Liver (tissue), 9 donors: Measurements from ENCODE around the gene DUSP7. TPM values are rescaled to one million over a fixed set of nuclear protein-coding genes. Genes with fewer than 3 reads are reported as not detected.

Experiments
- DNase-seq: peaks from one replicate; pipeline ENCODE4 v3.0.0-alpha.2; 2017; ENCODE audit warnings: low spot score
- H3K27ac ChIP-seq, 2 donors: one replicate each; pipeline ENCODE4 v1.7.0; 2013; ENCODE audit warnings: inconsistent platforms in 2 of 2, low read length in 2 of 2, control low read depth in 1 of 2, low read depth in 1 of 2, mild to moderate bottlenecking in 1 of 2
- H3K27me3 ChIP-seq, 4 donors: one replicate each; pipeline versions ENCODE4 v1.6.1 to v1.7.0; 2013; ENCODE audit warnings: low read length in 3 of 4, inconsistent platforms in 1 of 4, mild to moderate bottlenecking in 1 of 4, moderate library complexity in 1 of 4; ENCODE audit not compliant: control insufficient read depth in 4 of 4, insufficient read depth in 4 of 4
- H3K36me3 ChIP-seq, 4 donors: one replicate each; pipeline versions ENCODE4 v1.6.1 to v1.7.0; 2013; ENCODE audit warnings: low read length in 3 of 4, mild to moderate bottlenecking in 3 of 4, low read depth in 1 of 4, moderate library complexity in 1 of 4; ENCODE audit not compliant: control insufficient read depth in 4 of 4, insufficient read depth in 3 of 4
- H3K4me1 ChIP-seq, 4 donors: one replicate each; pipeline versions ENCODE4 v1.6.1 to v1.7.0; 2013; ENCODE audit warnings: low read length in 3 of 4, mild to moderate bottlenecking in 3 of 4, moderate library complexity in 1 of 4; ENCODE audit not compliant: control insufficient read depth in 4 of 4, insufficient read depth in 4 of 4
- H3K4me3 ChIP-seq, 3 donors: one replicate each; pipeline versions ENCODE4 v1.6.1 to v1.7.0; 2013; ENCODE audit warnings: low read length in 3 of 3, control low read depth in 1 of 3, low read depth in 1 of 3, mild to moderate bottlenecking in 1 of 3
- H3K9ac ChIP-seq, 2 donors: one replicate each; pipeline ENCODE4 v1.7.0; 2013; ENCODE audit warnings: low read length in 2 of 2, mild to moderate bottlenecking in 2 of 2, moderate library complexity in 2 of 2, control low read depth in 1 of 2, low read depth in 1 of 2
- H3K9me3 ChIP-seq, 4 donors: one replicate each; pipeline versions ENCODE4 v1.6.1 to v1.7.0; 2013; ENCODE audit warnings: low read length in 3 of 4; ENCODE audit not compliant: control insufficient read depth in 4 of 4
- EGR1 ChIP-seq, 2 donors: IDR thresholded peaks; 2 replicates each; pipeline ENCODE4 v1.6.1; 2016 to 2018; ENCODE audit warnings: antibody characterized with exemption in 2 of 2, low read depth in 2 of 2
- FOXA1 ChIP-seq: IDR thresholded peaks from 2 replicates; pipeline ENCODE4 v1.6.1; 2016; ENCODE audit warnings: antibody characterized with exemption
- FOXA2 ChIP-seq: IDR thresholded peaks from 2 replicates; pipeline ENCODE4 v1.6.1; 2016; ENCODE audit warnings: antibody characterized with exemption
- GABPA ChIP-seq, 2 donors: IDR thresholded peaks in 1 of 2; conservative IDR thresholded peaks in 1 of 2; 2 replicates each; pipeline ENCODE4 v1.6.1; 2016; ENCODE audit warnings: antibody characterized with exemption in 2 of 2, mild to moderate bottlenecking in 1 of 2, moderate library complexity in 1 of 2
- HNF4A ChIP-seq, 2 donors: conservative IDR thresholded peaks; 2 replicates each; pipeline ENCODE4 v1.6.1; 2016; ENCODE audit warnings: antibody characterized with exemption in 2 of 2, mild to moderate bottlenecking in 2 of 2
- NR2F2 ChIP-seq: IDR thresholded peaks from 2 replicates; pipeline ENCODE4 v1.6.1; 2016; ENCODE audit warnings: antibody characterized with exemption
- RAD21 ChIP-seq, 2 donors: IDR thresholded peaks; 2 replicates each; pipeline ENCODE4 v1.6.1; 2016; ENCODE audit warnings: antibody characterized with exemption in 2 of 2, mild to moderate bottlenecking in 2 of 2
- RXRA ChIP-seq, 2 donors: IDR thresholded peaks; 2 replicates each; pipeline ENCODE4 v1.6.1; 2017 to 2018; ENCODE audit warnings: antibody characterized with exemption in 2 of 2, mild to moderate bottlenecking in 1 of 2
- TAF1 ChIP-seq: conservative IDR thresholded peaks from 2 replicates; pipeline ENCODE4 v1.6.1; 2016; ENCODE audit warnings: antibody characterized with exemption, mild to moderate bottlenecking
- WGBS: extraction: QIAGEN DNeasy Blood & Tissue Kit; methylation state at CpG from one replicate; pipeline ENCODE4 v1.1.7; 2013; 5-methylcytosine and 5-hydroxymethylcytosine counted together
- polyA plus RNA-seq, 2 donors: library from polyadenylated mRNA; stranded (reverse) in 1 of 2; unstranded in 1 of 2; fragments of 200-250 nt in 1 of 2; fragments of >200 nt in 1 of 2; fragmentation: Nextera tagmentation in 1 of 2; extraction: Ambion mirVana in 1 of 2; gene quantifications; one replicate each; pipeline versions ENCODE4 v1.2.1 to v1.2.3, GENCODE V29; 2013 to 2015
- total RNA-seq, 2 donors: library from RNA; depleted of rRNA; stranded (reverse); fragments of >200 nt; gene quantifications; one replicate each; pipeline ENCODE4 v1.2.3, GENCODE V29; 2014
- TF ChIP-seq, protein P1 (sequence below): fragments of 150-350 bp; IDR thresholded peaks from 2 replicates; pipeline ENCODE4 v1.5.1; 2017; ENCODE audit warnings: improper control_type of control experiment, low read depth, low read length; ENCODE audit not compliant: missing input control
- TF ChIP-seq, protein P2 (sequence below): IDR thresholded peaks from 2 replicates; pipeline ENCODE4 v1.6.1; 2016; ENCODE audit warnings: antibody characterized with exemption, mild to moderate bottlenecking
- TF ChIP-seq, protein P3 (sequence below): IDR thresholded peaks from 2 replicates; pipeline ENCODE4 v1.6.1; 2016; ENCODE audit warnings: antibody characterized with exemption
- TF ChIP-seq, protein P4 (sequence below): IDR thresholded peaks from 2 replicates; pipeline ENCODE4 v1.6.1; 2016; ENCODE audit warnings: antibody characterized with exemption
- donor health status: healthy.
- donor health status: healthy.
- donor health status: healthy.
- donor health status: healthy.
- donor health status: healthy.

DUSP7 gene
- total and polyA plus RNA-seq, 4 donors, result 1.5 to 5.0 (median 3.7) TPM

DNA sequence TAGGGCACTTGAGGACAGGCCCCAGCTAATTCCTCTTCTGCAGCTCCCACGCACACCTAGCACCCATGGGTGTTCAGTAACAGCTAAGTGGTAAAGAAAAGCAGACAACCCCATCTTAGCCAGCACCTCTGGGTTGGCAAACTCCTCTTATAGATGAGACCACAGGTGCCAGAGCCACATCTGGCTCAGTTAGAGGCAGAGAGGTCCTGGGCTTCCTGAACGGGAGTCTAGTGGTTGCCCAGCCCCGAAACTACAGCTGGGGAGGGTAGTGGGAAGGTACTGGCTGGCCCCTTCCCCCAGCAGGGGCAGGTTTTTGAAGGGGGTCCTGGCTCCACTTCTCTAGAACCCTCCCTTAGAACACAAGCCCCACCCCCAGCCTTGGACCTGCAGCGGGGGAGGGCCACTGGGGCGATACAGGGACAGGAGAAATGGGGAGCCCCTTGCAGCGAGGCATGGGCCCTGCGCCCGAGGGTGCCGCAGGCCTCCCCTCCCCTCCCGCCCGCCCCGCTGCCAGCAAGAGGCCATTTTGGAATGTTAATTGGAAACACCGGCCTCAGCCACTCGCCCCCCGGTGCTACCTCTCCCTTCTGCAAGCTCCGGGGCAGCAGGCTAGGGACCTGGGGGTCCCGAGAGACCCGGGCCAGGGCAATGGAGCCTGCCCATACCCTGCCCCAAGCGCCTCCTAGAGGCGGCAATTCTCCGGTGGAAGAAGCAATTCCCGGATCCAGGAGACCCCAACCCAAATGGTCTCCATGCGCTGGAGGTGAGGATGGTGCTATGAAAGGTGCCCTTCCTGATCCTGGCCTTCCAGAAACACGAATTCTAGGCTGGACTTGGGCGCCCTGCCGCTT, 1.5 kb downstream of the DUSP7 start (continued):
- TF ChIP-seq NR2F2 (no peak), EGR1 (IDR thresholded peaks at IDR 0.05; ENCODE audit: low read depth in 2 of 2) (no peak), RAD21 (IDR thresholded peaks at IDR 0.05) (no peak)

DNA sequence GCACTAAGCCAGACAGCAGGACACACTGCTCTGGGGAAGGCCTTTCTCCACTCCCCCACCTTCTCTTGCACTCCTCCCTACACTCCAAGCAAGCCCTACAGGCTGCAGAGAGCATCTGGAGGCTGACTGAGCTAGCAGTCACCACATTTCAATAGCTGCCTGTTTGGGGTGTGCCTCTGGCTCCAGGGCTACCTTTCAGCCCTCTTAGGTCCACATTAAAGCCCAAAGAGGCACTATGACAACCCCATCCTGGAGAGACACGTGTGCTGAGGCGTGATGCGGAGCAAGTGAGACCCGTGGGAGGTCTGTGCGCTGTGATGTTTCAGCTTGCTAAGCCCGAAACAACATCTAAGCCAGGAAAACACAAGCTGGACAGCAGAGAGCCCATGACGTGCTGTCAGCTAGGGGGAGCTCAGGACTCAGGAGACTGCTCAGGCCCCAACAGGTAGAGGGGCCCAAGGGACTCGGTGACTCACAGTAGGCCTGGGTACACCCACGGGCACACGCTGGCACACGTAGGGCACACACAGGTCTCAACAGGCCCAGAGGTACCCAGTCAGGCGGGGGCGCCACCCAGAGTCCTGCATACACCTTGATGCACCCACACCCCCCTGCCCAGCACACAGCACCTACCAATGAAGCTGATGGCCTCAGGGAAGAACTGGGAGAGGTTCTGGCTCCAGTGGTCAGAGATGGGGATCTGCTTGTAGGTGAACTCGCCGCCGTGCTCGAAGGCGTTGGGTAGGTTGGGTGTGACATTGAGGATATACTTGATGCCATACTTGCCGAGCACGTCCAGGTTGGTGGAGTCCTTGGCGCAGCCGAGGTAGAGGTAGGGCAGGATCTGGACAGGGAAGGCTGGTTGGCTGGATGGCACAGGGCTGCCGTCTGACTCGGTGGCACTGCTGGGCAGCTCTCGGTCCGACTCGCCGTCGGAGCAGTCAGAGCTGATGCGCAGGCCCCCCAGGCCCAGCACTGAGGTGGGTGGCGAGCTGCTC, 2.8 kb downstream of the DUSP7 start:
- no peak overlapping the region for H3K4me3 ChIP-seq
- H3K27me3 ChIP-seq, result no peaks in the 10 kb centered on the region
- no peak overlapping the region for H3K9ac ChIP-seq
- H3K9me3 ChIP-seq, result no peaks in the 10 kb centered on the region
- peak overlapping the region; percentile 65 to 78 for H3K27ac ChIP-seq
- H3K36me3 ChIP-seq, result peaks cover 5 to 18% (median 10%) of the 10 kb centered on the region in 4 donors
- peak; percentile 9 to 41 for TF ChIP-seq RAD21 (IDR thresholded peaks at IDR 0.05)
- TF ChIP-seq, protein P1, sequence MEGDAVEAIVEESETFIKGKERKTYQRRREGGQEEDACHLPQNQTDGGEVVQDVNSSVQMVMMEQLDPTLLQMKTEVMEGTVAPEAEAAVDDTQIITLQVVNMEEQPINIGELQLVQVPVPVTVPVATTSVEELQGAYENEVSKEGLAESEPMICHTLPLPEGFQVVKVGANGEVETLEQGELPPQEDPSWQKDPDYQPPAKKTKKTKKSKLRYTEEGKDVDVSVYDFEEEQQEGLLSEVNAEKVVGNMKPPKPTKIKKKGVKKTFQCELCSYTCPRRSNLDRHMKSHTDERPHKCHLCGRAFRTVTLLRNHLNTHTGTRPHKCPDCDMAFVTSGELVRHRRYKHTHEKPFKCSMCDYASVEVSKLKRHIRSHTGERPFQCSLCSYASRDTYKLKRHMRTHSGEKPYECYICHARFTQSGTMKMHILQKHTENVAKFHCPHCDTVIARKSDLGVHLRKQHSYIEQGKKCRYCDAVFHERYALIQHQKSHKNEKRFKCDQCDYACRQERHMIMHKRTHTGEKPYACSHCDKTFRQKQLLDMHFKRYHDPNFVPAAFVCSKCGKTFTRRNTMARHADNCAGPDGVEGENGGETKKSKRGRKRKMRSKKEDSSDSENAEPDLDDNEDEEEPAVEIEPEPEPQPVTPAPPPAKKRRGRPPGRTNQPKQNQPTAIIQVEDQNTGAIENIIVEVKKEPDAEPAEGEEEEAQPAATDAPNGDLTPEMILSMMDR, result peak; percentile 11
- TF ChIP-seq, protein P2, sequence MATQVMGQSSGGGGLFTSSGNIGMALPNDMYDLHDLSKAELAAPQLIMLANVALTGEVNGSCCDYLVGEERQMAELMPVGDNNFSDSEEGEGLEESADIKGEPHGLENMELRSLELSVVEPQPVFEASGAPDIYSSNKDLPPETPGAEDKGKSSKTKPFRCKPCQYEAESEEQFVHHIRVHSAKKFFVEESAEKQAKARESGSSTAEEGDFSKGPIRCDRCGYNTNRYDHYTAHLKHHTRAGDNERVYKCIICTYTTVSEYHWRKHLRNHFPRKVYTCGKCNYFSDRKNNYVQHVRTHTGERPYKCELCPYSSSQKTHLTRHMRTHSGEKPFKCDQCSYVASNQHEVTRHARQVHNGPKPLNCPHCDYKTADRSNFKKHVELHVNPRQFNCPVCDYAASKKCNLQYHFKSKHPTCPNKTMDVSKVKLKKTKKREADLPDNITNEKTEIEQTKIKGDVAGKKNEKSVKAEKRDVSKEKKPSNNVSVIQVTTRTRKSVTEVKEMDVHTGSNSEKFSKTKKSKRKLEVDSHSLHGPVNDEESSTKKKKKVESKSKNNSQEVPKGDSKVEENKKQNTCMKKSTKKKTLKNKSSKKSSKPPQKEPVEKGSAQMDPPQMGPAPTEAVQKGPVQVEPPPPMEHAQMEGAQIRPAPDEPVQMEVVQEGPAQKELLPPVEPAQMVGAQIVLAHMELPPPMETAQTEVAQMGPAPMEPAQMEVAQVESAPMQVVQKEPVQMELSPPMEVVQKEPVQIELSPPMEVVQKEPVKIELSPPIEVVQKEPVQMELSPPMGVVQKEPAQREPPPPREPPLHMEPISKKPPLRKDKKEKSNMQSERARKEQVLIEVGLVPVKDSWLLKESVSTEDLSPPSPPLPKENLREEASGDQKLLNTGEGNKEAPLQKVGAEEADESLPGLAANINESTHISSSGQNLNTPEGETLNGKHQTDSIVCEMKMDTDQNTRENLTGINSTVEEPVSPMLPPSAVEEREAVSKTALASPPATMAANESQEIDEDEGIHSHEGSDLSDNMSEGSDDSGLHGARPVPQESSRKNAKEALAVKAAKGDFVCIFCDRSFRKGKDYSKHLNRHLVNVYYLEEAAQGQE, result peak; percentile 90
- no peak for TF ChIP-seq NR2F2
- TF ChIP-seq, protein P3, sequence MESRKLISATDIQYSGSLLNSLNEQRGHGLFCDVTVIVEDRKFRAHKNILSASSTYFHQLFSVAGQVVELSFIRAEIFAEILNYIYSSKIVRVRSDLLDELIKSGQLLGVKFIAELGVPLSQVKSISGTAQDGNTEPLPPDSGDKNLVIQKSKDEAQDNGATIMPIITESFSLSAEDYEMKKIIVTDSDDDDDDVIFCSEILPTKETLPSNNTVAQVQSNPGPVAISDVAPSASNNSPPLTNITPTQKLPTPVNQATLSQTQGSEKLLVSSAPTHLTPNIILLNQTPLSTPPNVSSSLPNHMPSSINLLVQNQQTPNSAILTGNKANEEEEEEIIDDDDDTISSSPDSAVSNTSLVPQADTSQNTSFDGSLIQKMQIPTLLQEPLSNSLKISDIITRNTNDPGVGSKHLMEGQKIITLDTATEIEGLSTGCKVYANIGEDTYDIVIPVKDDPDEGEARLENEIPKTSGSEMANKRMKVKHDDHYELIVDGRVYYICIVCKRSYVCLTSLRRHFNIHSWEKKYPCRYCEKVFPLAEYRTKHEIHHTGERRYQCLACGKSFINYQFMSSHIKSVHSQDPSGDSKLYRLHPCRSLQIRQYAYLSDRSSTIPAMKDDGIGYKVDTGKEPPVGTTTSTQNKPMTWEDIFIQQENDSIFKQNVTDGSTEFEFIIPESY, result no peak
- no peak for DNase-seq
- WGBS, result 84% methylated on average over 31 of the region's 31 CpGs
- peaks cover 7 to 49% (median 36%) of the 10 kb centered on the region in 4 donors for H3K4me1 ChIP-seq

DNA sequence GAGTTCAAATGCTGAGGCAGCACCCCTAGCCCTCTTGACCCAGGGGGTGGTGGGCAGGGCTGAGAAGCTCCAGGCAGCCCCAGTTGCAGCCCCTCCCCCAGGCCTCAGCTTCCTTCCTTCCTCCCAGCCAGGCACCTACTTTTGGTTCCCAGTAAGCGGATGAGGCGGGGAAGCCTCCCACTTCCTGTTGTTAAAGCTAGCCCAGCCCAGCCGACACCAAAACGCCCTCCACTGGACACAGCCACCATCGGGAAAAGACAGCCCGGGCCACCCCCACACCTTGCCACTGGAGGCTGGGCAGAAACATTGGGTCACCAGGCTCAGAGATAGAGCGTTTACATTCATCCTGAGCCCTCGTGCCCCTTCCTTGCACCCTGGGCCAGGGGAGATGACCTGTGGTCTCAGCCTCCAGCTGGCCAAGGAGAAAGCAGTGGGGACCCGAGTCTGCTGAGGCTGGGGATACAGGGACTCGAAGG, 3.5 kb downstream of the DUSP7 start:
- no peak overlapping the region for H3K4me3 ChIP-seq
- H3K4me1 ChIP-seq, result peaks cover 7 to 49% (median 35%) of the 10 kb centered on the region in 4 donors
- peaks cover 5 to 18% (median 10%) of the 10 kb centered on the region in 4 donors for H3K36me3 ChIP-seq
- no peaks in the 10 kb centered on the region for H3K27me3 ChIP-seq
- peak; percentile 58 for DNase-seq
- H3K9ac ChIP-seq, result peak overlapping the region in 1 of 2 donors; percentile 71
- no peaks in the 10 kb centered on the region for H3K9me3 ChIP-seq
- peak overlapping the region; percentile 65 to 78 for H3K27ac ChIP-seq
- WGBS, result 54% methylated on average over 10 of the region's 10 CpGs
- TF ChIP-seq GABPA (IDR thresholded peaks at IDR 0.05 in 1 of 2, conservative IDR thresholded peaks at IDR 0.05 in 1 of 2) (peak in 1 of 2 donors; percentile 64), RXRA (IDR thresholded peaks at IDR 0.05) (peak in 1 of 2 donors; percentile 16), FOXA2 (no peak), NR2F2 (peak; percentile 86), HNF4A (conservative IDR thresholded peaks at IDR 0.05) (no peak), RAD21 (IDR thresholded peaks at IDR 0.05) (peak; percentile 63 to 74), FOXA1 (no peak), TAF1 (no peak)
- TF ChIP-seq, protein P4, sequence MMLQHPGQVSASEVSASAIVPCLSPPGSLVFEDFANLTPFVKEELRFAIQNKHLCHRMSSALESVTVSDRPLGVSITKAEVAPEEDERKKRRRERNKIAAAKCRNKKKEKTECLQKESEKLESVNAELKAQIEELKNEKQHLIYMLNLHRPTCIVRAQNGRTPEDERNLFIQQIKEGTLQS, result no peak
- TF ChIP-seq, protein P2, result no peak
